Stimulated activated CD4-positive, alpha-beta T cell treated with anti-CD3 and anti-CD28 coated beads, TNF-alpha, amount 100 ng/mL, for 24 hours (primary cell): ENCODE data around the gene PIK3C2G.

Source experiments
- DNase-seq, 3 experiments: peaks; one replicate each; pipeline ENCODE4 v3.0.0-alpha.2; 2020; ENCODE audit warnings: low read depth in 3 of 3

Gene PIK3C2G

GRCh38 chr12:18270958-18271460 is 9.7 kb downstream of the PIK3C2G start:
- no peak for DNase-seq

GRCh38 chr12:18275981-18276380 is 14.7 kb downstream of the PIK3C2G start:
- no peak for DNase-seq

GRCh38 chr12:18277196-18277595 is 15.9 kb downstream of the PIK3C2G start:
- no peak for DNase-seq

DNA sequence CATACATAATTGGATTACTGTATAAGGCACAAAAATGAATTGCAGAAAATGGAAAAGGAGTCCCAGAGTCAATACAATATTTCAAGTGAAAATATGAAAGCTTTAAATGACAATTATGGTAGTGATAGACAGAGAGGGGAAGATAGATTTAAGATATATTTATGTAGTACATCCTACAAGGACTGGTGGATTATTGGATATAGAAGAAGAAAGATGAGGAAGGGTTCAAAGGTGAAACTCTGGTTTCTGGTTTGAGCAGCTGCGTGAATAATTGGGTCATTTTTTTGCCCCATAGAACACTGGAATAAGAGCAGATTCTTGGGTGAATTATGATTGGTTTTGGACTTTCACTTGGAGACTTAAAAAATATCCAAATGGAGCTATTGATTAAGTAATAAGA is 19.4 kb downstream of the PIK3C2G start:
- DNase-seq: no peak

DNA sequence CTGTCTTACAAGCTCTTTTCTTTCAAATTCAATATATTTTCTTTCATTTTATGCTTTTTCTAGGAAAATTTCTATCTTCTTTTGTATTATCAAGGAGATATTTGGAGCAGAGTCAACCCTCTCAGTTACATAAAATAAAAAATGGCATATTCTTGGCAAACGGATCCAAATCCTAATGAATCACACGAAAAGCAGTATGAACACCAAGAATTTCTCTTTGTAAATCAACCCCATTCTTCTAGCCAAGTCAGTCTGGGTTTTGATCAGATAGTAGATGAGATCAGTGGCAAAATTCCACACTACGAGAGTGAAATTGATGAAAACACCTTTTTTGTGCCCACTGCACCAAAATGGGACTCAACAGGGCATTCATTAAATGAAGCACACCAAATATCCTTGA is 20.6 kb downstream of the PIK3C2G start:
- no peak for DNase-seq

- no peak for DNase-seq
Observed at GRCh38 chr12:18283831-18284230, 22.5 kb downstream of the PIK3C2G start.

GRCh38 chr12:18284386-18284785 is 23.1 kb downstream of the PIK3C2G start:
- DNase-seq: no peak

GRCh38 chr12:18285161-18285560 is 23.8 kb downstream of the PIK3C2G start:
- DNase-seq: no peak

- DNase-seq: no peak
Observed at GRCh38 chr12:18290386-18290785, 29.1 kb downstream of the PIK3C2G start.

GRCh38 chr12:18294889-18295288 is 33.6 kb downstream of the PIK3C2G start:
- DNase-seq: no peak

GRCh38 chr12:18296201-18296908 is 35.0 kb downstream of the PIK3C2G start:
- no peak for DNase-seq

DNA sequence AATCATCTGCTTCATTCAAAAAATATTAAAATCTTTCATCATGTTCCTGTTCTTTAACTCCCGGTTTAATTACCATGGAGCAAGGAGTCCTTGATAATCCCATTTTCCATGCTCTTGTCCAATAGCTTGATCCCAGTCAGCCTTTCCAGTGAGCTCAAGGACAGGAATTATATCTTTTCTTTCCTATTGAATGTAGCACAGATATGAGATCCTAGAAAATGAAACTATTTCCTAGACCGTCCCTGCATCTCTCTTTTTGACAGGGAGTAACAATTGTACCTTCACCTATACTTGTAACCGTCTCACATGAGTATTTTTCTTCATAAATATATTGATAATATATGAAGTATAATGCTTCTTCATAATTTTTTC is 35.6 kb downstream of the PIK3C2G start:
- DNase-seq: no peak

DNA sequence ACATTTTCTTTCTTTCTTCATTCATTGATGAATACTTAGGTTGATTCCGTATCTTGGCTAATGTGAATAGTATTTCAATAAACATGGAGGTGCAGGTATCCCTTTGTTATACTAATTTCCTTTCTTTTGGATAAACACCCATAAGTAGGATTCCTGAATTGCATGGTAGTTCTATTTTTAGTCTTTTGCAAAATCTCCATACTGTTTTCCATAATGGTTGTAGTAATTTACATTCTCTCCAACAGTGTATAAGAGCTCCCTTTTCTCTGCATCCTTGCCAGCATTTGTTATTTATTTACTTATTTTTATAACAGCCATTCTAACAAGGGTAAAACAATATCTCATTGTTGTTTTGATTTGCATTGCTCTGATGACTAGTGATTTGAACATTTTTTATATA is 36.6 kb downstream of the PIK3C2G start:
- DNase-seq: no peak

DNA sequence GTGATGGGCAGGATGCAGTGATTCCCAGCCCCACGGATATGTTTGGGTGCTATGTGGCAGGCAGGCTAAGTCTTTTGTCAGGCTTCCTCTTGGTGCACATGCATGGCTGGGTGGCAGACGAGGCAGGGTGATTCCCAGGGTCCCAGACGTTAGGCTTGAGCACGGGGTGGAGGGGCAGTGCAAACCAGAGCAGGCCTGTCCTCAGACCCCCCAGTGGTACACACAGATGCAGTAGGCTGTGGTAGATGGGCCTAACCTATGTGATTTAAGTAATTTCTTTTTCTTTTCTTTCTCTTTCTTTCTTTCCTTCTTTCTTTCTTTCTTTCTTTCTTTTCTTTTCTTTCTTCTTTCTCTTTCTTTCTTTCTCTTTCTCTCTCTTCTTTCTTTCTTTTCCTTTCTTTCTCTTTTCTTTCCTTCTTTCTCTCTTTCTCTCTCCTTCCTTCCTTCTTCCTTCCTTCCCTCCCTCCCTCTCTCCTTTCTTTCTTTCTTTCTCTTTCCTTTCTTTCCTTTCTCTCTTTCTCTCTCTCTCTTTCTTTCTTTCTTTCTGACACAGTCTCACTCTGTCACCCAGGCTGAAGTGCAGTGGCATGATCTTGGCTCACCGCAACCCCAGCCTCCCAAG is 41.6 kb downstream of the PIK3C2G start:
- no peak for DNase-seq

- no peak for DNase-seq
Observed at GRCh38 chr12:18304609-18305008, 43.3 kb downstream of the PIK3C2G start.

DNA sequence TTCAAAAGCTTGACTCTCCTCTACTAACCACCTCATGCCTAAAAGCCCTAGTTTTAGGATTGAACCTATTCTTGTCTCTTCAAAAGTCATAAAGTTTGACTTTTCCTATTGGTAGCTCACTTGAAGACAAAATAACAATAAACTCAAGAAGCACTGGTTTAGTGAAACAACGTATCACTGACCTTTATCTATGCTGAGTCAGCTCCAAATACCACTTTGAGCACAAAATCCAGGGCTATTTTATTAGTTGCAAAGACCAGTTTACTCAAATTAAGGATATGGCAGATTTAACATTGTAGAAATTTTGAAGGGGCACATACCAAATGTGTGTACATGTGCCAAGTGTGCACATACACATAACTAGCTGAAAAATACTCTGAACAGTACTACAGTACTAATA is 45.0 kb downstream of the PIK3C2G start:
- no peak for DNase-seq

DNA sequence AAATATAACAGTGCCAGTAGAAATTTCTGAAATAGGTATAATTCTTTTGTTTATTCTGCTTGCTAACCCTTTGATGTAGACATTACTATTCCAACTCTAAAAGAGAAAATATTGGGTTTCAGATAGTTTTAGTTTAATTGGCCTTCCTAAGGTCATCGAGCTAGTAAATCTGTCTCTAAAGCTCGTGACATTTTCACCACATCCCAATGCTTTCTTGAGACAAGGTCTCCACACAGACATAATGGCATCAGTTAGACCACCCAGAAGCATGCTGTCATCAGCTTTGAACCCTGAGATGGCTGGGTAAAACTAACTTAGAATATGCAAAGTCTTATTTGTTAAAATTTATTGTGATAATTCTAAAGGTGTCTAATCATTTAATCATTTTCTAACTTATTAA is 52.0 kb downstream of the PIK3C2G start:
- no peak for DNase-seq

- no peak for DNase-seq
Observed at GRCh38 chr12:18320036-18320617, 58.8 kb downstream of the PIK3C2G start.

DNA sequence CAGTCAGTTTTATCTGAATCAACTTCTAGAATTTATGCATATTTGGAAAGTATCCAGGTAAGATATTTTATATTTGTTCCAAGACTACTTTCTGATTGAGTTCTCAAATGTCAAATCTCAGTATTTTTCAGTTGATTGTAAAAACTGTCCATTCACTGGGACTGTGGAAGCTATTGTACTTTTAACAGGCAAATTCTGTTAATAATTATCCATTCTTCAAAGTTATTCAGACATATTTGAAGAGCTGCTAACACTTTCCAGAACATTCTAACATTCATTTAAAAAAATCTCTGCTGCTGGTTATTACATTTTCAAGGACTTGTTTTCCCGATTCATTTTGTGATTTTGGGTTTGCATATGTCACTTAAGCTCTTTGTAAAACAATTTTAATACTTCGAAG is 59.7 kb downstream of the PIK3C2G start:
- DNase-seq: no peak

GRCh38 chr12:18323159-18323558 is 61.8 kb downstream of the PIK3C2G start:
- DNase-seq: no peak

DNA sequence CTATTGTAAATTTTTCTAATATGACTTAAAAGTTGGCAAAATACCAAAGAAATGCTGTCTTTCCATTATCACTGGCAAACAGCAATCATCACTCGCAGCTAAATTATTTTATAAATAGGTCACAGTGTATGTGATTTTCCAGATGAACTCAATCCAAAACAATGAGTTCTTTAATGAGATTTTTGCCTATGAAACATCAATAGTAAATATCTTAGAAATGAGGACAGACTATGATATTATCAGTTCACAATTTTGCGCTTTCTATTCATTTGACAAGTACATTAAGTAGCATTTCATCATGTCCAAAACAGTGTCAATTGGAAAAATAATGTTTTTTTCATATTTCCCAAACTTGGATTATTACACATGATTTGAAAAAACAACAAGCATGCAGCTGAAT is 65.7 kb downstream of the PIK3C2G start:
- no peak for DNase-seq

DNA sequence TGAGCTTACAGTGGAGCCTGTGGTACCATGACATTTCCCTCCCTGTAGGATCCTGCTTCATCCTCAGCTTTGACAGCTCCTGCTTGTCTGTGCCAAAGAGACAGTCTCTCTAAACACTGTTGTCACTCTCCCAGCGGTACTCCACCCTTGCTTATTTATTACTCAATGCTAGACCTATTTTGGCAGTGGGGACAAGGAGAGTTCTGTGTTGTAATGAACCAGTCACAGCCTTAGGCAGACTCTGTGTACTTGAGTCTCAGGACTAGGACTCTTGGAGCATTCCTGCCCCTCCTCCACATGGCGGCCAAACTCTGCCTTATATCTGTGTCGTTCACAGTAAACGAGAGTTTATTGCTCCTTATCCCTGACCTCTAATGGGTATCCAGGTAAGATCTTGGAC is 70.9 kb downstream of the PIK3C2G start:
- DNase-seq: no peak

GRCh38 chr12:18339633-18340032 is 78.3 kb downstream of the PIK3C2G start:
- no peak for DNase-seq
